ENCODE results near the gene TPCN2.

Gene TPCN2

DNA sequence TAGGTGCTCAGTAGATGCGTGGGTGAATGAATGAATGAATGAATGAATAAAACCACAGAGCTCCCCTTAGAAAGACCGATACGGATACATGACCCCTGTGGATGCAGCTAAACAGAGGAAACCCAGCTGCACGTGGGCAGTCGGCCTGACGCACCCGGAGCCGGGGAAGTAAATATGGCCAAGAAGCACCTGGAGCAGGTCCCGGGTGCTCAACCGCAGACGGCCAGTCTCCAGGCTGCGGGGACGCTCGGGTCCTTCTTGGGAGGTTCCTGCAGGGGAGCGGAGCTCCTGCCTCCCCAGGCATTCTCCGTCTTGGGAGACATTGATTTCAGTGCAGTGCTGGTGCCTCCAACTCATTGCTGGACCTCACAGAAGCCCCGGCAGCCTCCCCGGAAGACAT lies 11.7 kb upstream of the TPCN2 start:
- DNase-seq (ENCODE audit: low read depth in 2 of 2) = no peak

GRCh38 chr11:69037544-69037943 lies 11.2 kb upstream of the TPCN2 start:
- DNase-seq (ENCODE audit: low read depth in 2 of 2) = no peak

DNA sequence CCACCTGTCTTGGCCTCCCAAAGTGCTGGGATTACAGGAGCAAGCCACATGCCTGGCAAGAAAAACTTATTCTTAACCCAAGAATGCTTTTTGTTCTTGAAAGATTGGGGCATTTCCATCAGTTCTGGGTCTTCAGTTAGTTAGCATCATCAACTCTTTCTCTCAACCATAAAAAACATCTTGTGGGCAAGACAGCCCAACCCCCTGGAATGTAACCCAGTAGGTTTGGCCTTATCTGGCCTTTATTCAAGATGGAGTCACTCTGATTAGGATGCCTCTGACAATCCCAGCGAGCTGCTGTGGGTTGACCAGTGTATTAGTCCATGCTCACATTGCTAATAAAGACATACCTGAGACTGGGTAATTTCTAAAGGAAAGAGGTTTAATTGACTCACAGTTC lies 9.2 kb upstream of the TPCN2 start:
- DNase-seq (ENCODE audit: low read depth in 2 of 2) = no peak

DNA sequence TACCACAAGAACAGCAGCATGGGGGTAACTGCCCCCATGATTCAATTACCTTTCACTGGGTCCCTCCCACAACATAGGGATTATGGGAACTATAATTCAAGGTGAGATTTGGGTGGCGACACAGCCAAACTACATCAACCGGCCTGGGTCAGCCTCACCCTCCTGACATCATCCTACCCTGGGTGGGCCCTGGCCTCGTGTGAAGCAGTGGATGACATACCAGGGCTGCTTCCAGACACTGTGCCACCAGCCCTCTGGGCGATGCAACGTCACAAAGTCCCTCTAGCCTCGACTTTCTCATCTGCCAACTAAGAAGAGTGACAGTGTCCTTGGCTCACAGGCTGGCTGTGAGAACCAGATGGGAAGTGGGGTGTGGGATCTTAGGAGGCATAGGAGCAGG lies 8.7 kb upstream of the TPCN2 start:
- DNase-seq (ENCODE audit: low read depth in 2 of 2) = no peak

DNA sequence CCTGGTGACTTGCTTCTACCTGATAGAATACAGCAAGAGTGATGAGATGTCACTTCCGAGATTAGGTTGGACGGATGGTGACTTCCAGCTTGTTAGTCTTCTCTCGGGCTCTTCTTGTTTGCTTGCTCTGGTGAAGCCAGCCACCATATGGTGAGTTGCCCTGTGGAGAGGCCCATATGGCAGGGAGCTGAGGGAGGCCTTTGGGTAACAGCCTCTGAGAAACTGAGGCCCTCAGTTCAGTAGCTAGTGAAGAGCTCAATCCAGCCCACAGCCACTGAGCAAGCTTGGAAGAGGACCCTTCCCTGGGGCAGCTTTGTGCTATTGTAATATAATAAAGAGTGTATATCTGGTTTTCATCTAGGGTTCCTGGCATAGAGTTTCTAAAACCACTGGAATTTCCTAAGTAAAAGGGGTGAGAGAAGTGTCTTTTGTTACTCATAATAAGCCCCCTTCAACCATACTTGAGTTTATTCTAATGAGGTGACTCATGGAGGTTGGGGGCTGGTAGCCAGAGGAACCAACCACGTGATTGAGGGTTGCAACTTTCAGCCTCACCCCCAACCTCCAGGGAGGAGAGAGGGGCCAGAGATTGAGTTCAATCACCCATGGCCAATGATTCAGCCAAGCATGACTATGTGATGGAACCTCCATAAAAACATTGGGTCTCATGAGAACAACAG lies 8.0 kb upstream of the TPCN2 start:
- DNase-seq (ENCODE audit: low read depth in 2 of 2) = peak in 1 of 2 donors; percentile 29

DNA sequence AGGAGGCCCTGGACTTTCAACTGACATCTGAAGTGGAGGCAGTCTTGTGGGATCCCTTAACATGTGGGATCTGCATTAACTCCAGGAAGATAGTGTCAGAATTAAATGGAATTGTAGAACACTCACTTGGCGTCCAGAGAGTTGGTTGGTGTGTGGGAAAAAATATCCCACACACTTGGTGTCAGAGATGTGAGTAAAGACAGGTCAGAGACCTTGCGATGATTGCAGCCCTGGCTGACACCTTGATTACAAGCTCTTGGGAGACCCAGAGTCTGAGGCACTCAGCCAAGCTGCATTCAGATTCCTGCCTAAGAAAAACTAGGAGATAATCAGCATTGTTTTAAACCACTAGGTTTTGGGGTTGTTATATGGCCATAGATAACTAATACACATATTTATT lies 7.2 kb upstream of the TPCN2 start:
- DNase-seq (ENCODE audit: low read depth in 2 of 2) = no peak

GRCh38 chr11:69044111-69045013 lies 4.4 kb upstream of the TPCN2 start:
- no peak for DNase-seq (ENCODE audit: low read depth in 2 of 2)

GRCh38 chr11:69048031-69048693 lies 570 bp upstream of the TPCN2 start:
- DNase-seq (ENCODE audit: low read depth in 2 of 2) = no peak

- no peak for DNase-seq (ENCODE audit: low read depth in 2 of 2)
Measured at GRCh38 chr11:69049490-69049867, 747 bp downstream of the TPCN2 start.

DNA sequence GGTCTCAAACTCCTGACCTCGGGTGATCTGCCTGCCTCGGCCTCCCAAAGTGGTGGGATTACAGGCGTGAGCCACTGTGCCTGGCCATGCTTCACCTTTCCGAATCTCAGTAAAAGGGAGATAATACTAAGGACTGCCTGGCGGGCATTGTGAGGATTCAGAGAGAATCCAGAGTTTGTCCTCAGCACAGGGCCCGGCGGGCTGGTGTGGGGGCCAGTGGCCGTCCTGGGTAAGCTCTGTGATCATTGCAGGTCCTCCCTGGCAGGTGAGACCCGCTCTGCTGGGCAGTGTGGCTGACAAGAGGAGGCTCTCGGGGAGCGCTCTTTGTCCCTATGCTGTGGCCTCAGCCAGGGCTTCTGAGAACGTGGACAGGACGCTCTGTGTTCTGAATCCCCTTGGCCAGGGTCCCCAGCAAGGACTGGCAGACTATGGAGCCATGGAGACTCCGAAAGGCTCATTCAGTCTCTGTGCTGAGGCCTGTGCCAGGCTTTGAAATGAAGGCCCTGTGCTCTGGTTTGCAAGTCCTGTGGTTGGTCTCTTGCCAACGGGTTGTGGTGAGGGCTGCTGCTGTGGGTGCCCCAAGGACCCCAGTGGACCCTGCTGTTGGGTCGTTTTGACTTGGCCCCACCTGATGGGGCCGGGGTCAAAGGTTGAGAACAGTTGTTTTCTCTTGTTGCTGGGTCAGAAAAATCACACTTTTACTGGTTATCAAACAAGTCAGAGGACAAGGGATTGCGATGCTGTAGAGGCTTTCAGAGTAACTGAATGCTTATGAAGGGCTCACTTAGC lies 2.1 kb downstream of the TPCN2 start:
- DNase-seq (ENCODE audit: low read depth in 2 of 2) = no peak

DNA sequence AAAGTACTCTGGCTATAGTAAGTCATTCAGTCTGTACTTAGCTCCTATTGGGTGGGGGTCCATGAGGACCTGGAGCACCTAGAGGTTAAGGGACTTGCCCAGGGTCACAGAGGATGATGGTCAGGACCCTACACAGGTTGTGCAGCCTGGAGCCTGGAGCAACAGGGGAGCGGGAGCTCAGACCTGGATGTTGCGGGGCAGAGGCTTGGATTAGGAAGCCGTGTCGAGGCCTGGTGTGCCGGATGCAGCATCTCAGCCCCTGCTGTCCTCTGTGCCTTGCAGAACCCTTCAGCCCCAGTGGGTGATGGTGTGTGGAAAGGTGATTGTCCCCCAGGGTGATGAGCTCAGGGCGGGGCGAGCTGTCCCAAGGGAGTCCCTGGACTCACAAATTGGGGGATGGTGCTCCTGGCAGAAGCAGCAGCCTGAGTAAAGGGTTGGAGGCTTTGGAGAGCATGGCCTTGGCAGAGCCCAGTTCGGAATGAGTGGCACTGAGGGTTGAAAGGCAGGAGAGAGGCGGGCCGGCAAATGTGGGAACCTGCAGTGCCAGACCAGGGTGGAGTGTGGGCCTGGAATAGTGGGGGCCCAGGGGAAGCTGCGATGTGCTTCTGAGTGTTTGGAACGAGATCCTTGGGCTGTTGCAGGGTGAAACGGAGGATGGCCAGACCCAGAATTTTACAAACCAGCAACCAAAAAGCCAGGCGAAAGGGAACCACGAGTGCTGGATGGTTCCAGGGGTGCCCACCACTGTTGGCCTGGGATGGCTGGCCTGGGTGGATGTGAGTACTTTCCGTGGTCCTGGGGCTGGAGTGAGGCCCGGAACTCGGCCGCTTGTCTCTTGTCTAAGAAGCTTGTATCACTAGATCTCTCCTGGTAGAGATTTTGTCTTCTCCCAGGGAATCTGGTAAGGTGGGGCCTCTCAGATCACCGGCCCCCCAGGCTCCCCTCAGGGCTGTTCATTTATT lies 2.9 kb downstream of the TPCN2 start:
- DNase-seq (ENCODE audit: low read depth in 2 of 2) = no peak

DNA sequence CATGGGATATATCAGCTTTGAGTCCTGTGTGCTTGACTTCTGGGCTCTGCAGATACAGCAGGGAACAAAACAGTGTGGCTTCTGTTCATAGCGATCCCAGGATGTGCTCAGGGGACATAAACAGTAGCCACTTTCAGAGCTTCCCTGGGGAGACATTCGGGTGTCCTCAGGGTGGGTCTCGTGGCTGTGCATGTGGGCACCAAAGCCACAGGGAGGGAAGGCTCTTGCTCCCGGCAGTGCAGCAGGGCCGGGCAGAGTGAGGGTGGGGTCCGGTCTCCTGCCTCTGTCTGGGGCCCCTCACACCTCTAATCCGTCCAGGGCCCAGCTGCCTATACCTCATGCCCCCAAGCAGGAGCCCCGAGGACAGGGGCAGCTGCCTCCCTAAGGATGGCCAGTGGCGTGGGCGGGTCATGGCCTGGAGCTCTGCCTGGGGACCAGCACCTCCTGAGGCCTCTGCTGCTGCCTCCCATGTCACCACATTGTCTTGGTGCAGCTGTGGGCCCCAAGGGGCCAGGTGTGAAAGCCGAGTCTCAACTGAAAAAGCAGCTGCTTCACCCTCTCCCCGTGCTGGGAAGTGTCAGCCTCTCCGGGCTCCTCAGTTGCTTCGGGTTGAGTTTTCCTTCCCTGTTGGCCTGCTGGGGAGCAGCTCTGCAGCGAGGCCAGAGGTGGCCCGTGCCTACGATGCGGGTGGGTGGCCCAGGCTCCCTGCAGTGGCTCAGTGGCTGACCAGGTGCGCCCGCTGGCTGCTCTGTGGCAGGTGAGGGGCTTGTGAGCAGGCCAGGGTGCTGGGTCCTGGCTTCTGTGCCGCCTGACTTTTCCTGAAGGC lies 3.8 kb downstream of the TPCN2 start:
- DNase-seq (ENCODE audit: low read depth in 2 of 2) = no peak

DNA sequence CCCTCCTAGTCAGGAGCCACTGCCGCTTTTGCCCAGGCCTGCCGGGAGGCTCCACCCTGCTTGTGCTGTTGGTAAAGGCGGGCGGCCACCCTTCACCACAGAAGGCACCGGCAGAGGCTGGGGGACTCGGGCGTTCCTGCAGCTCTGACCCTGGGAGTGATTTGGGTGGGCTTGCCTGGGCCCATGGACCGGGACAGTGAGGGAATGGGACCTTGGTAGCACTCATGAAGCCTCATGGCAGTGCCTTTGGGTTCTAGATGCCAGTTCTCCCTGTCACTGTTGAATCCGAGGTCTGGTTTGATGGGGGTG lies 4.4 kb downstream of the TPCN2 start:
- DNase-seq (ENCODE audit: low read depth in 2 of 2) = no peak

DNA sequence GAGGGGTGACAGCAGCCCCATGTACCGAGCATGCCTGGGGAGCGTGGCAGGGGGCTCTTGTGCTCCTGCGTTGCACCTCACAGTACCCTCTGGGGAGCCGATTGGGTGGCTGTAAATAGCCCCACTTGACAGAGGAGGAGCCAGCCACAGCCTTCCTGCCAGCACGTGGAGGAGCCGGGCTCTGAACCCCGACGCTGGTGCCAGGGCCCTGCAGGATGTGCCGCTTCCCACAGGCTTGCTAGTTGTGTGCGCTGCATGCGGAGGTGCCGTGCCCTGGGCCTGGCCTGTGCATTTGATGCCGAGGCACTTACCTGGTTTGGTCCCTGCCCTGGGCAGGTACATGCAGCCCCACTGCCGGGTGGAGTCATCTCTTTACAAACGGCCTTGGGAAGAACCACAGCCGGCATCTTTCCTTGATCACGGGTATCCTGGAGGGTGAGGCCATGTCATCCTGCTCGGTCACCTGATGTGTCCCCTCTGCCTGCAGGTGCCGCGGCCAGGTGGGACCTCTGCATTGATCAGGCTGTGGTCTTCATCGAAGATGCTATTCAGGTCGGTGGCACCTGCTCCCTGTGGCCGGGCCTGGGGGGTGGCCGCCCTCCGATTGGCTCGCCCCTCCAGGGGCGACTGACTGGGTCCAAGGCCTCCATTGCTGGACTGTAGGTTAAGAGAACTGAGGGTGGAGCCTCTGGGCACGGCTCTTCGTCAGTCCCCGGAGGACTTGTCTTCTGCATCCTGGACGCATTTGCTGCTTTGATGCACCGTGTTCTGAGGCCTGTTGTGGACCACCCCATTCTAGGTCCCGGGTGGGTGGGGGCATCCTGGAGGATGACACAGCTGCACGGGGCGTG lies 5.0 kb downstream of the TPCN2 start:
- DNase-seq (ENCODE audit: low read depth in 2 of 2) = no peak

GRCh38 chr11:69054397-69055211 lies 5.9 kb downstream of the TPCN2 start:
- no peak for DNase-seq (ENCODE audit: low read depth in 2 of 2)

- no peak for DNase-seq (ENCODE audit: low read depth in 2 of 2)
Measured at GRCh38 chr11:69055212-69055586, 6.5 kb downstream of the TPCN2 start.

GRCh38 chr11:69055598-69056516 lies 7.1 kb downstream of the TPCN2 start:
- no peak for DNase-seq (ENCODE audit: low read depth in 2 of 2)

All from stimulated activated CD4-positive, alpha-beta T cell treated with anti-CD3 and anti-CD28 coated beads, Interleukin-15, amount 100 ng/mL, for 48 hours (primary cell).